Body of pancreas (tissue), 4 donors: ENCODE measurements around the gene COP1. TPM values are rescaled to one million over a fixed set of nuclear protein-coding genes. Genes with fewer than 3 reads are reported as not detected.

Experiments used
- ATAC-seq: fragments of 150-250 bp; one replicate; pipeline ENCODE4 v1.9.1; 2016
- DNase-seq, 4 donors: peaks; one replicate each; pipeline ENCODE4 v3.0.0-alpha.2; 2019
- H3K27ac ChIP-seq, 4 donors: fragments of 200-600 bp; sonication (generic); 1 replicate in 3 of 4; 2 replicates in 1 of 4; pipeline versions ENCODE4 v1.5.1 to v1.6.1; 2016 to 2019; ENCODE audit warnings: mild to moderate bottlenecking in 1 of 4, mixed read lengths in 1 of 4, moderate library complexity in 1 of 4
- H3K27me3 ChIP-seq, 2 donors: fragments of 200-600 bp; sonication (generic); one replicate each; pipeline ENCODE4 v1.6.0; 2016; ENCODE audit warnings: mild to moderate bottlenecking in 1 of 2
- H3K36me3 ChIP-seq, 2 donors: fragments of 200-600 bp; sonication (generic); replicated peaks in 1 of 2; 2 replicates each; pipeline ENCODE4 v1.5.1; 2016; ENCODE audit warnings: low read depth in 2 of 2; ENCODE audit not compliant: insufficient read depth in 1 of 2
- H3K4me1 ChIP-seq: fragments of 200-600 bp; sonication (generic); one replicate; pipeline ENCODE4 v1.6.0; 2016
- H3K4me3 ChIP-seq, 2 donors: fragments of 200-600 bp; sonication (generic); 1 replicate in 1 of 2; 2 replicates in 1 of 2; pipeline ENCODE4 v1.5.1; 2016 to 2019
- H3K9me3 ChIP-seq, 3 donors: fragments of 200-600 bp; sonication (generic); 1 replicate in 2 of 3; 2 replicates in 1 of 3; pipeline ENCODE4 v1.5.1; 2016
- CTCF ChIP-seq, 7 experiments: fragments of 450-650 bp in 4 of 7; fragments of 200-600 bp in 3 of 7; sonication (generic) in 3 of 7; IDR thresholded peaks; one replicate each; pipeline ENCODE4 v1.5.1; 2016 to 2019; ENCODE audit warnings: antibody characterized with exemption in 7 of 7
- POLR2A ChIP-seq, 3 donors: fragments of 450-650 bp; IDR thresholded peaks; one replicate each; pipeline ENCODE4 v1.6.1; 2016; ENCODE audit warnings: antibody characterized with exemption in 3 of 3, mild to moderate bottlenecking in 2 of 3
- WGBS, 2 donors: methylation state at CpG; one replicate each; pipeline ENCODE4 v1.1.5; 2017; 5-methylcytosine and 5-hydroxymethylcytosine counted together
- intact Hi-C: fragments of 100-400 bp; cut with DNase I; formaldehyde crosslinking; loops from one replicate; pipeline ENCODE4 v1.15.1; 2023
- total RNA-seq, 2 donors: library from RNA; depleted of rRNA; stranded (reverse); fragments of >200 nt; gene quantifications; one replicate each; pipeline ENCODE4 v1.1.0, GENCODE V29; 2016

COP1 gene
- total RNA-seq, 2 donors from 2014 or later: 36.6 to 45.8 TPM

- Histone ChIP-seq H3K36me3 (no peaks in the 10 kb centered on the region), H3K27ac (no peak overlapping the region), H3K4me3 (no peak overlapping the region), H3K27me3 (no peaks in the 10 kb centered on the region), H3K4me1 (peaks cover 9% of the 10 kb centered on the region), H3K9me3 (no peaks in the 10 kb centered on the region)
- 59 to 80% methylated on average over 3 of the region's 3 CpGs for WGBS, 2 donors
- intact Hi-C loops: no loop called here
- DNase-seq: no peak
- no peak for ATAC-seq
- TF ChIP-seq CTCF (IDR thresholded peaks at IDR 0.05): no peak
These were observed 13.4 kb downstream of the COP1 start for GRCh38 chr1:176193663-176194062.

- DNase-seq: no peak
- Histone ChIP-seq H3K36me3 (no peaks in the 10 kb centered on the region), H3K27ac (no peak overlapping the region), H3K4me3 (no peak overlapping the region), H3K27me3 (no peaks in the 10 kb centered on the region), H3K9me3 (no peaks in the 10 kb centered on the region), H3K4me1 (peaks cover 9% of the 10 kb centered on the region)
- ATAC-seq: no peak
- TF ChIP-seq CTCF (IDR thresholded peaks at IDR 0.05): no peak
- WGBS, 2 donors: 52 to 59% methylated on average over 1 of the region's 1 CpG
- intact Hi-C loops: no loop called here
These were observed 14.1 kb downstream of the COP1 start for GRCh38 chr1:176193023-176193422.

GRCh38 chr1:176188604-176189003, 18.5 kb downstream of the COP1 start:
- Histone ChIP-seq H3K4me3 (no peak overlapping the region), H3K9me3 (no peaks in the 10 kb centered on the region), H3K27me3 (no peaks in the 10 kb centered on the region), H3K36me3 (no peaks in the 10 kb centered on the region), H3K27ac (no peak overlapping the region), H3K4me1 (peaks cover 4% of the 10 kb centered on the region)
- WGBS, 2 donors: 97 to 100% methylated on average over 2 of the region's 2 CpGs
- TF ChIP-seq CTCF (IDR thresholded peaks at IDR 0.05): no peak
- no peak for TF ChIP-seq POLR2A (IDR thresholded peaks at IDR 0.05)
- DNase-seq: no peak
- intact Hi-C loops: no loop called here
- no peak for ATAC-seq

- H3K27me3 ChIP-seq: no peaks in the 10 kb centered on the region
- ATAC-seq (no peak), DNase-seq (no peak)
- no peak overlapping the region for H3K27ac ChIP-seq
- H3K9me3 ChIP-seq: no peaks in the 10 kb centered on the region
- TF ChIP-seq CTCF (IDR thresholded peaks at IDR 0.05): no peak
- no peak for TF ChIP-seq POLR2A (IDR thresholded peaks at IDR 0.05)
- H3K36me3 ChIP-seq: no peaks in the 10 kb centered on the region
- intact Hi-C loops: no loop called here
- no peak overlapping the region for H3K4me3 ChIP-seq
- H3K4me1 ChIP-seq: no peaks in the 10 kb centered on the region
- WGBS, 2 donors: 91 to 97% methylated on average over 3 of the region's 3 CpGs
These were observed 20.1 kb downstream of the COP1 start for GRCh38 chr1:176187001-176187400.

GRCh38 chr1:176183618-176184017, 23.5 kb downstream of the COP1 start:
- DNase-seq: no peak
- no peak for TF ChIP-seq CTCF (IDR thresholded peaks at IDR 0.05)
- no peak for TF ChIP-seq POLR2A (IDR thresholded peaks at IDR 0.05)
- 67 to 88% methylated on average over 3 of the region's 3 CpGs for WGBS, 2 donors
- Histone ChIP-seq H3K4me1 (no peaks in the 10 kb centered on the region), H3K9me3 (no peaks in the 10 kb centered on the region), H3K27ac (no peak overlapping the region), H3K36me3 (peaks cover 0 to 2% of the 10 kb centered on the region in 2 donors), H3K27me3 (no peaks in the 10 kb centered on the region), H3K4me3 (no peak overlapping the region)
- no peak for ATAC-seq
- intact Hi-C loops: no loop called here
